Measurements from ENCODE around the gene GRID1. TPM values are rescaled to one million over a fixed set of nuclear protein-coding genes. Genes with fewer than 3 reads are reported as not detected.
A peak's percentile ranks its signal among the peaks of the same experiment; 100 is the strongest.

Gene GRID1
- total and polyA plus RNA-seq, 5 donors from 2014 or later, result not detected

DNA sequence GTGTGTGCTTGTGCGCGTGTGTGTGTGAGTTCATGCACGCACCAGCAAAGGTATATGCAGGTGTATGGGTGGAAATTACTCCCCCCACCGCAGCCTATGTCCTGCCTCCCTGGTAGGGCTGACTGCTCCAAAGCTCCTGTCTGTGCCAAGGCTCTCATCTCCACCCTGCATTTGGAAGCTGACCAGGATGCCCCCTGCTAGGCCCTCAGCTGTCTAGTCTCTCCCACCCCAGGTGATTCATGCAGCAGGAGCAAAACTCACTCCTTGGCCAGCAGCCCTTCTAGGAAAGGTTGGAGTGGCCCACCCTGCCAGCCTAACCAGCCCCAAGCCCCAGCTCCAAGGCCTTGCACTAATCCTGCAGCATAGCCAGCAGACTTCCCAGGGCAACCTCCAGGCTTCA is 148.4 kb downstream of the GRID1 start:
- no peaks in the 10 kb centered on the region for H3K4me1 Mint-ChIP-seq

GRCh38 chr10:86217371-86218080 is 149.1 kb downstream of the GRID1 start:
- Histone ChIP-seq H3K36me3 (ENCODE audit: control insufficient read depth, insufficient read depth, low read length) (no peaks in the 10 kb centered on the region), H3K4me1 (ENCODE audit: control insufficient read depth, insufficient read depth, low read length, poor library complexity, severe bottlenecking) (no peaks in the 10 kb centered on the region), H3K27me3 (ENCODE audit: control insufficient read depth, insufficient read depth, low read length) (no peaks in the 10 kb centered on the region), H3K4me3 (ENCODE audit: low read depth, low read length) (no peak overlapping the region), H3K27ac (ENCODE audit: insufficient read depth, low read length, poor library complexity, severe bottlenecking) (no peak overlapping the region), H3K9me3 (ENCODE audit: control insufficient read depth in 2 of 2, low read length in 2 of 2) (no peaks in the 10 kb centered on the region)
- no peak overlapping the region for H3K27ac Mint-ChIP-seq
- no peaks in the 10 kb centered on the region for H3K36me3 Mint-ChIP-seq
- DNase-seq, result no peak
- no peak overlapping the region for H3K4me3 Mint-ChIP-seq
- H3K27me3 Mint-ChIP-seq, result no peaks in the 10 kb centered on the region
- no peak for ATAC-seq (ENCODE audit: low read depth in 2 of 2)
- H3K9me3 Mint-ChIP-seq, result peaks cover 0 to 1% (median 0%) of the 10 kb centered on the region in 7 donors
- no peaks in the 10 kb centered on the region for H3K4me1 Mint-ChIP-seq

More for the DNA sequence above, 148.4 kb downstream of the GRID1 start:
- Mint-ChIP-seq H3K36me3 (no peaks in the 10 kb centered on the region), H3K9me3 (peaks cover 0 to 1% (median 0%) of the 10 kb centered on the region in 7 donors), H3K4me3 (no peak overlapping the region), H3K27me3 (no peaks in the 10 kb centered on the region), H3K27ac (no peak overlapping the region)
- Histone ChIP-seq H3K4me3 (ENCODE audit: low read depth, low read length) (no peak overlapping the region), H3K27me3 (ENCODE audit: control insufficient read depth, insufficient read depth, low read length) (no peaks in the 10 kb centered on the region), H3K27ac (ENCODE audit: insufficient read depth, low read length, poor library complexity, severe bottlenecking) (no peak overlapping the region), H3K9me3 (ENCODE audit: control insufficient read depth in 2 of 2, low read length in 2 of 2) (no peaks in the 10 kb centered on the region), H3K4me1 (ENCODE audit: control insufficient read depth, insufficient read depth, low read length, poor library complexity, severe bottlenecking) (no peaks in the 10 kb centered on the region), H3K36me3 (ENCODE audit: control insufficient read depth, insufficient read depth, low read length) (no peaks in the 10 kb centered on the region)
- DNase-seq, result no peak
- no peak for ATAC-seq (ENCODE audit: low read depth in 2 of 2)

DNA sequence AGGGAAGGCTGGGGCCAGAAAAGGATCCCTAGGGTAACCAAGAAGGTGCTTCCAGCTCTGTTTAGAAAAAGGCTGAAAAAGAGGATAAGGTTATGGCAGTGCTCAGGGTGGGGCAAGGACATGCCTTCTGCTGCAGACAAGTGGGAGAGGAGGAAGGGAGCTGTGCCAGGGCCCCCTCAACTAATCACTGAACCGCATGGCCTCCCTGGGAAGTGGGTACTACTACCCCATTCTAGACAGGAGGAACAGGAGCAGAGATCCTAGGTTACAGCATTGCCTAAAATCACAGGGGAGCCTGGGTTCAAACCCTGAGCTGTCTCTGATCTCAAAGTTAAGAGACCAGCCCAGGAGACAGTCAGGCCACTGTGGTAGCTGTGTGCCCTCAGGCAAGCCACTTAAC is 149.7 kb downstream of the GRID1 start:
- no peaks in the 10 kb centered on the region for H3K36me3 ChIP-seq (ENCODE audit: control insufficient read depth, insufficient read depth, low read length)
- H3K27me3 ChIP-seq (ENCODE audit: control insufficient read depth, insufficient read depth, low read length), result no peaks in the 10 kb centered on the region
- no peak overlapping the region for H3K27ac Mint-ChIP-seq
- H3K4me3 Mint-ChIP-seq, result no peak overlapping the region
- no peaks in the 10 kb centered on the region for H3K9me3 ChIP-seq (ENCODE audit: control insufficient read depth in 2 of 2, low read length in 2 of 2)
- ATAC-seq (ENCODE audit: low read depth in 2 of 2), result no peak
- DNase-seq, result no peak
- no peaks in the 10 kb centered on the region for H3K4me1 Mint-ChIP-seq
- H3K36me3 Mint-ChIP-seq, result no peaks in the 10 kb centered on the region
- no peaks in the 10 kb centered on the region for H3K27me3 Mint-ChIP-seq
- H3K4me1 ChIP-seq (ENCODE audit: control insufficient read depth, insufficient read depth, low read length, poor library complexity, severe bottlenecking), result no peaks in the 10 kb centered on the region
- H3K27ac ChIP-seq (ENCODE audit: insufficient read depth, low read length, poor library complexity, severe bottlenecking), result no peak overlapping the region
- H3K9me3 Mint-ChIP-seq, result peaks cover 0 to 1% (median 0%) of the 10 kb centered on the region in 7 donors
- H3K4me3 ChIP-seq (ENCODE audit: low read depth, low read length), result no peak overlapping the region

- no peaks in the 10 kb centered on the region for H3K36me3 Mint-ChIP-seq
- no peak overlapping the region for H3K27ac Mint-ChIP-seq
- Histone ChIP-seq H3K9me3 (ENCODE audit: control insufficient read depth in 2 of 2, low read length in 2 of 2) (no peaks in the 10 kb centered on the region), H3K36me3 (ENCODE audit: control insufficient read depth, insufficient read depth, low read length) (no peaks in the 10 kb centered on the region), H3K4me3 (ENCODE audit: low read depth, low read length) (no peak overlapping the region), H3K27ac (ENCODE audit: insufficient read depth, low read length, poor library complexity, severe bottlenecking) (no peak overlapping the region), H3K27me3 (ENCODE audit: control insufficient read depth, insufficient read depth, low read length) (no peaks in the 10 kb centered on the region), H3K4me1 (ENCODE audit: control insufficient read depth, insufficient read depth, low read length, poor library complexity, severe bottlenecking) (no peaks in the 10 kb centered on the region)
- H3K9me3 Mint-ChIP-seq, result peaks cover 0 to 1% (median 0%) of the 10 kb centered on the region in 7 donors
- H3K4me3 Mint-ChIP-seq, result no peak overlapping the region
- DNase-seq (no peak), ATAC-seq (ENCODE audit: low read depth in 2 of 2) (no peak)
- no peaks in the 10 kb centered on the region for H3K27me3 Mint-ChIP-seq
- H3K4me1 Mint-ChIP-seq, result no peaks in the 10 kb centered on the region
Observed at GRCh38 chr10:86215712-86216111, 150.9 kb downstream of the GRID1 start.

DNA sequence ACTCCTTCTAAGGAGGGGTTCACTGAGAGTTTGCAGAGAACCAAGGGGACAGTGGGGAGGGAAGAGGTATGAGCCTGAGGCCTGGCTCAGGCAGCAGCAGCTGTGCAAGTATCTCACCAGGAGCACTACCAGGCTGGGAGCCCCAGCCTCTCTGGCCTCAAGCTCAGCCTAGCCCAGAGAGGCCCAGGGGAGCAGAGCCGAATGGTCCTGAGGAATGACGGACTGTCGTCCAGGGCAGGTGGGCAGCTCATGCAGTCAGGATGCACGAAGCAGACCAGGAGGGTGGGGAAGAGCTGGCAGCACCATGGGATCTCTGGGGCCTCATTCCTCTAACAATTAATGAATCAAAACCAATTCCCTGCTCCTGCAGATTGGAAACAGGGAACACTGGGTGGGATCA is 151.5 kb downstream of the GRID1 start:
- no peaks in the 10 kb centered on the region for H3K36me3 Mint-ChIP-seq
- H3K4me3 ChIP-seq (ENCODE audit: low read depth, low read length), result no peak overlapping the region
- H3K9me3 ChIP-seq (ENCODE audit: control insufficient read depth in 2 of 2, low read length in 2 of 2), result no peaks in the 10 kb centered on the region
- no peak for DNase-seq
- no peak overlapping the region for H3K27ac Mint-ChIP-seq
- no peaks in the 10 kb centered on the region for H3K27me3 ChIP-seq (ENCODE audit: control insufficient read depth, insufficient read depth, low read length)
- no peak overlapping the region for H3K27ac ChIP-seq (ENCODE audit: insufficient read depth, low read length, poor library complexity, severe bottlenecking)
- peaks cover 0 to 1% (median 0%) of the 10 kb centered on the region in 7 donors for H3K9me3 Mint-ChIP-seq
- no peak for ATAC-seq (ENCODE audit: low read depth in 2 of 2)
- H3K27me3 Mint-ChIP-seq, result no peaks in the 10 kb centered on the region
- no peaks in the 10 kb centered on the region for H3K4me1 Mint-ChIP-seq
- H3K36me3 ChIP-seq (ENCODE audit: control insufficient read depth, insufficient read depth, low read length), result no peaks in the 10 kb centered on the region
- no peak overlapping the region for H3K4me3 Mint-ChIP-seq
- no peaks in the 10 kb centered on the region for H3K4me1 ChIP-seq (ENCODE audit: control insufficient read depth, insufficient read depth, low read length, poor library complexity, severe bottlenecking)

GRCh38 chr10:86213148-86213547 is 153.4 kb downstream of the GRID1 start:
- Histone ChIP-seq H3K9me3 (ENCODE audit: control insufficient read depth in 2 of 2, low read length in 2 of 2) (no peaks in the 10 kb centered on the region), H3K4me1 (ENCODE audit: control insufficient read depth, insufficient read depth, low read length, poor library complexity, severe bottlenecking) (no peaks in the 10 kb centered on the region), H3K27ac (ENCODE audit: insufficient read depth, low read length, poor library complexity, severe bottlenecking) (no peak overlapping the region), H3K36me3 (ENCODE audit: control insufficient read depth, insufficient read depth, low read length) (no peaks in the 10 kb centered on the region), H3K4me3 (ENCODE audit: low read depth, low read length) (no peak overlapping the region), H3K27me3 (ENCODE audit: control insufficient read depth, insufficient read depth, low read length) (no peaks in the 10 kb centered on the region)
- Mint-ChIP-seq H3K4me3 (no peak overlapping the region), H3K36me3 (no peaks in the 10 kb centered on the region), H3K27ac (peak overlapping the region in 1 of 3 donors; percentile 61), H3K27me3 (no peaks in the 10 kb centered on the region), H3K9me3 (peaks cover 0 to 1% (median 0%) of the 10 kb centered on the region in 7 donors), H3K4me1 (no peaks in the 10 kb centered on the region)
- no peak for ATAC-seq (ENCODE audit: low read depth in 2 of 2)
- no peak for DNase-seq

DNA sequence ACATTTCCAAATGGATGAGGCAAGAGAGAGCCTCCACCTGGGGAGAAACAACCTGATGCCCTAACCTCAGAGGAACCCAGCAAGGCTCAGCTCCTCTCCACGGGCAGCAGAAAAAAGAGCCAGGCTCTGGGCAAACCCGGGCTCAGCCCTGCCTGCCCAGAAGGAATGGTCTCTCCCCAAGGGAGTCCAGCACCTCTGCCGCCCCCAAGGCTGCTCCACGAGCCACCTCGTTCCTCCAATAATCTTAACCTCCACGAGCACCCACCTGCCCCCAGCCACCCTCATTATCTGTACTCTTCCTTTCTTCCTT is 154.2 kb downstream of the GRID1 start:
- Histone ChIP-seq H3K36me3 (ENCODE audit: control insufficient read depth, insufficient read depth, low read length) (no peaks in the 10 kb centered on the region), H3K4me1 (ENCODE audit: control insufficient read depth, insufficient read depth, low read length, poor library complexity, severe bottlenecking) (no peaks in the 10 kb centered on the region), H3K27ac (ENCODE audit: insufficient read depth, low read length, poor library complexity, severe bottlenecking) (no peak overlapping the region), H3K4me3 (ENCODE audit: low read depth, low read length) (no peak overlapping the region), H3K9me3 (ENCODE audit: control insufficient read depth in 2 of 2, low read length in 2 of 2) (no peaks in the 10 kb centered on the region), H3K27me3 (ENCODE audit: control insufficient read depth, insufficient read depth, low read length) (no peaks in the 10 kb centered on the region)
- Mint-ChIP-seq H3K4me1 (no peaks in the 10 kb centered on the region), H3K4me3 (no peak overlapping the region), H3K27me3 (no peaks in the 10 kb centered on the region), H3K36me3 (no peaks in the 10 kb centered on the region), H3K27ac (peak overlapping the region in 1 of 3 donors; percentile 45), H3K9me3 (no peaks in the 10 kb centered on the region)
- no peak for DNase-seq
- no peak for ATAC-seq (ENCODE audit: low read depth in 2 of 2)

- no peaks in the 10 kb centered on the region for H3K27me3 Mint-ChIP-seq
- no peak overlapping the region for H3K4me3 Mint-ChIP-seq
- H3K36me3 Mint-ChIP-seq, result no peaks in the 10 kb centered on the region
- Histone ChIP-seq H3K4me3 (ENCODE audit: low read depth, low read length) (no peak overlapping the region), H3K27me3 (ENCODE audit: control insufficient read depth, insufficient read depth, low read length) (no peaks in the 10 kb centered on the region), H3K9me3 (ENCODE audit: control insufficient read depth in 2 of 2, low read length in 2 of 2) (no peaks in the 10 kb centered on the region), H3K4me1 (ENCODE audit: control insufficient read depth, insufficient read depth, low read length, poor library complexity, severe bottlenecking) (no peaks in the 10 kb centered on the region), H3K27ac (ENCODE audit: insufficient read depth, low read length, poor library complexity, severe bottlenecking) (no peak overlapping the region), H3K36me3 (ENCODE audit: control insufficient read depth, insufficient read depth, low read length) (no peaks in the 10 kb centered on the region)
- H3K9me3 Mint-ChIP-seq, result no peaks in the 10 kb centered on the region
- H3K27ac Mint-ChIP-seq, result no peak overlapping the region
- H3K4me1 Mint-ChIP-seq, result no peaks in the 10 kb centered on the region
- no peak for DNase-seq
- no peak for ATAC-seq (ENCODE audit: low read depth in 2 of 2)
Observed at GRCh38 chr10:86211691-86212390, 154.8 kb downstream of the GRID1 start.

Data from CD4-positive, CD25-positive, alpha-beta regulatory T cell (primary cell).